ENCODE data around the gene SLA2.

DNA sequence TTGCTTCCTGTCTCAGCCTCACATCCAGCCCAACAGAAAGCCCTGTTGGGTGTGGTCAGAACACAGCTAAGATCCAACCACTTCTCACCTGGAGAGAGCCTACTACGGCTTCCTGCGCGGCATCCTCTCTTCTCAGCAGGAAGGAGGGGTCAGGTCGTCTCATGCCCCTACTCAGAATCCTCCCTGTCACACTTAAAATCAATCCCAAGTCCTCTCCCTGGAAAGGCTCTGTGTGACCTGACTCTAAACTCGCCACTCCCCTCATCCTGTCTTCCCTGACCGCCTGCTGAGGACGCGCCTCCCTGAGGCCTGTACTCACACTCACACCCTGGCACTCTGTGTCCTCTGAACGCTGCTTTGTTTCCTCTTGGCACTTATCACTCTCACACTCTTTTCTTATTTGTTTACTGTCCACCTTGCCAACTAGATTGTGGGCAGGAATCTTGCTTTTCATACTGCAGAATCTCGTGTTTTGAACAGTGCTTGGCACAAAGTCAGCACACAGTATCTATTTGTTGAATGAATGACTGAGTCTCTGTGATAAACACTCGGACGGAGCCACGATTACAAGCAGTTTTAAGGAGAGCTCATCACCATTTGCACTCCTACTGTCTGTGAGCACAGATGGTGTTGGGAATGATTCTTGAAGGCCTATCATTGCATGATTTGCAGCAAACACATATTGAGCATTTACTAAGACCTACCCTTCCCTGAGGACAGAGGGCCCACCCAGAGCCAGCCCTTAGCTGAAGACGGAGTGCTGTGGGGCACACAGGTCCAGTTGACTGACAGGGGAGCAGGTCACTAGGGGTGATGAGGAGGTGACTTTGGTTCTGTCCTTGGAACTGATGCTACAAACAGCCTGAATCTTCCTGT is 21.7 kb downstream of the SLA2 start:
- TF ChIP-seq, protein P1, sequence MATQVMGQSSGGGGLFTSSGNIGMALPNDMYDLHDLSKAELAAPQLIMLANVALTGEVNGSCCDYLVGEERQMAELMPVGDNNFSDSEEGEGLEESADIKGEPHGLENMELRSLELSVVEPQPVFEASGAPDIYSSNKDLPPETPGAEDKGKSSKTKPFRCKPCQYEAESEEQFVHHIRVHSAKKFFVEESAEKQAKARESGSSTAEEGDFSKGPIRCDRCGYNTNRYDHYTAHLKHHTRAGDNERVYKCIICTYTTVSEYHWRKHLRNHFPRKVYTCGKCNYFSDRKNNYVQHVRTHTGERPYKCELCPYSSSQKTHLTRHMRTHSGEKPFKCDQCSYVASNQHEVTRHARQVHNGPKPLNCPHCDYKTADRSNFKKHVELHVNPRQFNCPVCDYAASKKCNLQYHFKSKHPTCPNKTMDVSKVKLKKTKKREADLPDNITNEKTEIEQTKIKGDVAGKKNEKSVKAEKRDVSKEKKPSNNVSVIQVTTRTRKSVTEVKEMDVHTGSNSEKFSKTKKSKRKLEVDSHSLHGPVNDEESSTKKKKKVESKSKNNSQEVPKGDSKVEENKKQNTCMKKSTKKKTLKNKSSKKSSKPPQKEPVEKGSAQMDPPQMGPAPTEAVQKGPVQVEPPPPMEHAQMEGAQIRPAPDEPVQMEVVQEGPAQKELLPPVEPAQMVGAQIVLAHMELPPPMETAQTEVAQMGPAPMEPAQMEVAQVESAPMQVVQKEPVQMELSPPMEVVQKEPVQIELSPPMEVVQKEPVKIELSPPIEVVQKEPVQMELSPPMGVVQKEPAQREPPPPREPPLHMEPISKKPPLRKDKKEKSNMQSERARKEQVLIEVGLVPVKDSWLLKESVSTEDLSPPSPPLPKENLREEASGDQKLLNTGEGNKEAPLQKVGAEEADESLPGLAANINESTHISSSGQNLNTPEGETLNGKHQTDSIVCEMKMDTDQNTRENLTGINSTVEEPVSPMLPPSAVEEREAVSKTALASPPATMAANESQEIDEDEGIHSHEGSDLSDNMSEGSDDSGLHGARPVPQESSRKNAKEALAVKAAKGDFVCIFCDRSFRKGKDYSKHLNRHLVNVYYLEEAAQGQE (IDR thresholded peaks at IDR 0.05; ENCODE audit: insufficient read depth in 1 of 2, low read depth in 2 of 2, low read length in 2 of 2), result no peak
- no peak for TF ChIP-seq SIN3A (IDR thresholded peaks at IDR 0.05; ENCODE audit: borderline replicate concordance, insufficient read depth, low read length)

All from PFSK-1 (cell line).